ENCODE data around the gene SLC7A14. TPM values are rescaled to one million over a fixed set of nuclear protein-coding genes. Genes with fewer than 3 reads are reported as not detected.

The SLC7A14 gene
- polyA plus RNA-seq, 3 donors: not detected

DNA sequence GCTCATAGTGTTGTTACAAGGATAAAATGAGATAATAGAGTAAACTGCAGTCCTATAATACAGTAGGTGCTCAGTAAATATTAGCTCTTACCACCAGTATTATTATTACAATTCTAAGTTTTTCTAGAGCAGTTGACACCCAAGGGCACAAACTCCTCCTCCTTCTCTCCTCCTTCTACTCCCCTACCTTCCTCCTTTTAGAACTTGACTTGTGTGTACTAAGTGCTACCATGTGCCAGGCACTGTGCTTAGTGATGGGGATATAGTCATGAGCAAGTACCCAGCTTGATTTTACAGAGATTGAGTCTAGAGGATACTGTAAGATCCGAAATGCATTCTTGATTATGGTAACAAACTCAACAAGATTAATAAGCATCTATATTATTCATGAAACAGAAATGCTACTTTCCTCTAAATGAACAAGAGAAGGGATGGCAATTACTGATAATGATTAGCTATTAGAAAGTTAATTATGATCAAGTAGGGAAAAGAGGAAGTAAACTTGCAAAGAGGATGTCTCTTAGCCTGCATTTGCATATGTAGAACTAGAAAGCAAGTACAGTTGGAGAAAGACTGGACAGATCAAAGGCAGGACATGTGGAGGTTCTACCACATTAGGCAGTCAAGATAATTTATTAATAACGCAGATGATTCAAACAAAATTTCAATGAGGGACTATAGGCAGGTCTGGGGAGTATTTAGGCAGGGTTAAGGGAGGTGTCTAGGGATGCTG lies 94.9 kb downstream of the SLC7A14 start:
- H3K4me1 Mint-ChIP-seq: no peaks in the 10 kb centered on the region
- no peak overlapping the region for H2AFZ ChIP-seq (ENCODE audit: insufficient read depth, low read depth, low read length, poor library complexity, severe bottlenecking)
- no peaks in the 10 kb centered on the region for H4K20me1 ChIP-seq (ENCODE audit: insufficient read depth, low read length)
- H3K79me2 ChIP-seq (ENCODE audit: insufficient read depth, low read length): no peaks in the 10 kb centered on the region
- H3K4me3 ChIP-seq (replicated peaks in 1 of 3; ENCODE audit: low read depth in 2 of 3, low read length in 3 of 3): no peak overlapping the region
- H3K9me3 ChIP-seq (replicated peaks in 1 of 2; ENCODE audit: control insufficient read depth in 1 of 2, insufficient read depth in 1 of 2, low read length in 2 of 2): no peaks in the 10 kb centered on the region
- no peak overlapping the region for H3K27ac ChIP-seq (ENCODE audit: low read depth in 1 of 2, low read length in 2 of 2)
- WGBS (ENCODE audit: insufficient coverage): 40% methylated on average over 1 of the region's 2 CpGs
- intact Hi-C loops (cut with micrococcal nuclease): no loop called here
- no peak overlapping the region for H3K4me3 Mint-ChIP-seq
- peaks cover 2% of the 10 kb centered on the region in 3 donors for H3K27me3 Mint-ChIP-seq (ENCODE audit: low read depth in 3 of 3)
- no peaks in the 10 kb centered on the region for H3K36me3 ChIP-seq (replicated peaks in 1 of 2; ENCODE audit: control insufficient read depth in 1 of 2, insufficient read depth in 2 of 2, low read length in 2 of 2)
- no peaks in the 10 kb centered on the region for H3K36me3 Mint-ChIP-seq
- H3K4me2 ChIP-seq (replicated peaks; ENCODE audit: extremely low read depth, low read length, poor library complexity, severe bottlenecking): no peak overlapping the region
- H3K9me3 Mint-ChIP-seq: peaks cover 0 to under 1% (median 0%) of the 10 kb centered on the region in 7 donors
- DNase-seq: no peak
- no peak overlapping the region for H3K27ac Mint-ChIP-seq
- H3K27me3 ChIP-seq (ENCODE audit: control insufficient read depth in 2 of 2, insufficient read depth in 2 of 2, low read length in 2 of 2): peaks cover 0 to 2% of the 10 kb centered on the region in 2 donors
- no peaks in the 10 kb centered on the region for H3K4me1 ChIP-seq (ENCODE audit: control insufficient read depth in 1 of 2, insufficient read depth in 2 of 2, low read length in 2 of 2)
- TF ChIP-seq CTCF (IDR thresholded peaks at IDR 0.05): no peak
- no peak overlapping the region for H3K9ac ChIP-seq (ENCODE audit: insufficient read depth, low read length, poor library complexity, severe bottlenecking)

DNA sequence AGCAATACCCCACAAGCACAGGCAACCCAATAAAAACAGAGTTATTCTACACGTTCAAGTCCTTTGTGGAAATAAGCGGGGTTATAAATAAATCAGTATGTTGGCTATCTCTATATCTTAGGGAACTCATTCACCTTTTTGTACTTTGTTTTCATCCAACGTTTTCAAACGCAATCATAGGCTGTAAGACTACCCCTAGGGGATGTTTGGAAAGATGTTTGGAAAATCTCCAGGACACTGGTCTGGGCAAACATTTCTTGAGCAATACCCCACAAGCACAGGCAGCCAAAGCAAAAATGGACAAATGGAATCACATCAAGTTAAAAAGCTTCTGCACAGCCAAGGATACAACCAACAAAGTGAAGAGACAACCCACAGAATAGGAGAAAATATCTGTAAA lies 97.1 kb downstream of the SLC7A14 start:
- Histone ChIP-seq H3K27me3 (ENCODE audit: control insufficient read depth in 2 of 2, insufficient read depth in 2 of 2, low read length in 2 of 2) (peaks cover 0 to 2% of the 10 kb centered on the region in 2 donors), H3K79me2 (ENCODE audit: insufficient read depth, low read length) (no peaks in the 10 kb centered on the region), H3K36me3 (replicated peaks in 1 of 2; ENCODE audit: control insufficient read depth in 1 of 2, insufficient read depth in 2 of 2, low read length in 2 of 2) (no peaks in the 10 kb centered on the region), H3K4me1 (ENCODE audit: control insufficient read depth in 1 of 2, insufficient read depth in 2 of 2, low read length in 2 of 2) (no peaks in the 10 kb centered on the region), H4K20me1 (ENCODE audit: insufficient read depth, low read length) (no peaks in the 10 kb centered on the region), H3K4me3 (replicated peaks in 1 of 3; ENCODE audit: low read depth in 2 of 3, low read length in 3 of 3) (no peak overlapping the region), H3K4me2 (replicated peaks; ENCODE audit: extremely low read depth, low read length, poor library complexity, severe bottlenecking) (no peak overlapping the region), H3K9ac (ENCODE audit: insufficient read depth, low read length, poor library complexity, severe bottlenecking) (no peak overlapping the region), H3K9me3 (replicated peaks in 1 of 2; ENCODE audit: control insufficient read depth in 1 of 2, insufficient read depth in 1 of 2, low read length in 2 of 2) (no peaks in the 10 kb centered on the region), H3K27ac (ENCODE audit: low read depth in 1 of 2, low read length in 2 of 2) (no peak overlapping the region), H2AFZ (ENCODE audit: insufficient read depth, low read depth, low read length, poor library complexity, severe bottlenecking) (no peak overlapping the region)
- Mint-ChIP-seq H3K9me3 (peaks cover 0 to 4% (median 0%) of the 10 kb centered on the region in 7 donors), H3K36me3 (no peaks in the 10 kb centered on the region), H3K4me1 (no peaks in the 10 kb centered on the region), H3K27ac (no peak overlapping the region), H3K27me3 (ENCODE audit: low read depth in 3 of 3) (peaks cover 0 to 3% (median 0%) of the 10 kb centered on the region in 3 donors), H3K4me3 (no peak overlapping the region)
- no CpG with 5 or more reads among the region's 4 CpGs for WGBS (ENCODE audit: insufficient coverage)
- intact Hi-C loops (cut with micrococcal nuclease): no loop called here
- TF ChIP-seq CTCF (IDR thresholded peaks at IDR 0.05): no peak
- DNase-seq: no peak
